HUES64 (cell line): ENCODE measurements around the gene S100A9. TPM values are rescaled to one million over a fixed set of nuclear protein-coding genes. Genes with fewer than 3 reads are reported as not detected.
"Not testable (repeated sequence)": the region's sequence is repeated elsewhere in the genome, so short reads cannot be mapped to it uniquely, and the experiment has no call there.

Source experiments
- H3K27ac ChIP-seq: 2 replicates; pipeline ENCODE4 v1.7.0; 2013; ENCODE audit warnings: low read depth, low read length, inconsistent platforms
- H3K27me3 ChIP-seq: 2 replicates; pipeline ENCODE4 v1.6.1; 2013; ENCODE audit warnings: mild to moderate bottlenecking, low read length; ENCODE audit not compliant: insufficient read depth
- H3K36me3 ChIP-seq: 2 replicates; pipeline ENCODE4 v1.6.1; 2013; ENCODE audit warnings: mild to moderate bottlenecking, low read length; ENCODE audit not compliant: insufficient read depth
- H3K4me1 ChIP-seq: 2 replicates; pipeline ENCODE4 v1.6.1; 2013; ENCODE audit warnings: mild to moderate bottlenecking, low read length, moderate library complexity; ENCODE audit not compliant: insufficient read depth
- H3K4me3 ChIP-seq: 2 replicates; pipeline ENCODE4 v1.5.1; 2013; ENCODE audit warnings: mild to moderate bottlenecking, low read length, moderate library complexity
- H3K9ac ChIP-seq: 2 replicates; pipeline ENCODE4 v1.6.1; 2013; ENCODE audit warnings: mild to moderate bottlenecking, low read depth, low read length
- H3K9me3 ChIP-seq: 2 replicates; pipeline ENCODE4 v1.6.1; 2013; ENCODE audit warnings: low read depth, low read length; ENCODE audit not compliant: insufficient read depth
- WGBS: fragments of 150-250, 120-280 bp; methylation state at CpG from one replicate; pipeline ENCODE4 v1.1.7; 2013; ENCODE audit warnings: missing lambda C conversion rate; 5-methylcytosine and 5-hydroxymethylcytosine counted together
- polyA plus RNA-seq, 2 experiments: library from polyadenylated mRNA; stranded (reverse); fragments of 50-300 nt; gene quantifications; one replicate each; pipeline ENCODE4 v1.2.3, GENCODE V29; 2013

Gene S100A9
- polyA plus RNA-seq (2013, experiment 1 of 2), result not detected
- polyA plus RNA-seq (2013, experiment 2 of 2), result not detected

DNA sequence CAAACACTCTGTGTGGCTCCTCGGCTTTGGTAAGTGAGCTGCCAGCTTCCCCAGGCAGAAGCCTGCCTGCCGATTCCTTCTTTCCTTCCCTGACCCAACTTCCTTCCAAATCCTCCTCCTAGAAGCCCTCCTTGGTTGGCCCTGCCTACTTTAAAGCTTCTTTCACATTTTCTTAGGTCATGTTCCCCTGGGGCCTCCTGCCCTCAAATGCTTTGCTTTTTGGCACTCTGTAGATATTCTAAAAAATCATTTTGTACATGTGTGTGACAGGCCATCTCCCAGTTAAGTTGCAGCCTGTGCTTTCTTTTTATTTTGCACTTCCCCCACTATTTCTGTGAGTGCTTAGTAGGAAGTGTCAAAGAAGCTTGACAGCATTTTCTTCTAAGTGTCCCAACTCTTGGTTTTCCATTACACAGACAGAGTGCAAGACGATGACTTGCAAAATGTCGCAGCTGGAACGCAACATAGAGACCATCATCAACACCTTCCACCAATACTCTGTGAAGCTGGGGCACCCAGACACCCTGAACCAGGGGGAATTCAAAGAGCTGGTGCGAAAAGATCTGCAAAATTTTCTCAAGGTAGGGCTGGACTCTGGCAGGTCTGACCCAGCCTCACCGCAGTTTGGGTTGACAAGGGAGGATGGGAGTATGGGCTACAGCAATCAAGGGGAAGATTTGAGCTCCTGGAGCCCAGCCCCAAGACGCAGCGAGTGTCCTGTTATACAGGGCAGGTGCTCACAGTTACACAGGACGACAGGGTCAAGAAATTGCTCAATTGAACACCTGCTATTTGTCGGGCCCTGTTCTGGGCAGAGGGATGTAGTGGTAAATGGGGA is at the start of gene S100A9:
S100A9 (plus strand) TSS at position 2 of the 838 bp plus-strand sequence; CDS start at position 432, 430 bp downstream.
- Histone ChIP-seq H3K27ac (no peak within 1 kb of the TSS), H3K4me3 (no peak within 1 kb of the TSS), H3K36me3 (no peaks in the 10 kb centered on the region), H3K9me3 (no peaks in the 10 kb centered on the region), H3K27me3 (no peaks in the 10 kb centered on the region), H3K4me1 (no peaks in the 10 kb centered on the region), H3K9ac (no peak within 1 kb of the TSS)
- 92% methylated on average over 11 of the region's 11 CpGs for WGBS

GRCh38 chr1:153308540-153308939 is 49.1 kb upstream of the S100A9 start:
- Histone ChIP-seq H3K27ac (no peak overlapping the region), H3K27me3 (no peaks in the 10 kb centered on the region), H3K36me3 (no peaks in the 10 kb centered on the region), H3K9me3 (no peaks in the 10 kb centered on the region), H3K4me1 (0 out of 2 replicates have a peak, but pooled peaks cover 9% of the 10 kb centered on the region), H3K9ac (no peak overlapping the region), H3K4me3 (no peak overlapping the region)
- WGBS, result 89% methylated on average over 2 of the region's 2 CpGs

- H3K4me3 ChIP-seq, result no peak overlapping the region
- no peak overlapping the region for H3K9ac ChIP-seq
- no peaks in the 10 kb centered on the region for H3K9me3 ChIP-seq
- no peaks in the 10 kb centered on the region for H3K27me3 ChIP-seq
- H3K4me1 ChIP-seq, result 0 out of 2 replicates have a peak, but pooled peaks cover 9% of the 10 kb centered on the region
- no peaks in the 10 kb centered on the region for H3K36me3 ChIP-seq
- whole genome bisulfite sequencing, result 82% methylated on average over 2 of the region's 2 CpGs
- no peak overlapping the region for H3K27ac ChIP-seq
These were observed 48.2 kb upstream of the S100A9 start for GRCh38 chr1:153309441-153309840.

- no peak overlapping the region for H3K27ac ChIP-seq
- H3K9ac ChIP-seq, result no peak overlapping the region
- WGBS, result 77% methylated on average over 7 of the region's 7 CpGs
- H3K4me3 ChIP-seq, result no peak overlapping the region
- H3K4me1 ChIP-seq, result 0 out of 2 replicates have a peak, but pooled peaks cover 9% of the 10 kb centered on the region
- H3K9me3 ChIP-seq, result no peaks in the 10 kb centered on the region
- no peaks in the 10 kb centered on the region for H3K27me3 ChIP-seq
- H3K36me3 ChIP-seq, result no peaks in the 10 kb centered on the region
These were observed 47.1 kb upstream of the S100A9 start for GRCh38 chr1:153310526-153310925.

- Histone ChIP-seq H3K27me3 (no peaks in the 10 kb centered on the region), H3K27ac (no peak within 1 kb of the TSS), H3K9me3 (no peaks in the 10 kb centered on the region), H3K9ac (no peak within 1 kb of the TSS), H3K36me3 (no peaks in the 10 kb centered on the region), H3K4me3 (no peak within 1 kb of the TSS), H3K4me1 (no peaks in the 10 kb centered on the region)
- 81% methylated on average over 4 of the region's 4 CpGs for WGBS
These were observed 45.0 kb upstream of the S100A9 start, which contains the start of gene PGLYRP3 for GRCh38 chr1:153312570-153313186. PGLYRP3 (minus strand) TSS chr1:153312952; CDS start chr1:153310665, 2,287 bp downstream.

DNA sequence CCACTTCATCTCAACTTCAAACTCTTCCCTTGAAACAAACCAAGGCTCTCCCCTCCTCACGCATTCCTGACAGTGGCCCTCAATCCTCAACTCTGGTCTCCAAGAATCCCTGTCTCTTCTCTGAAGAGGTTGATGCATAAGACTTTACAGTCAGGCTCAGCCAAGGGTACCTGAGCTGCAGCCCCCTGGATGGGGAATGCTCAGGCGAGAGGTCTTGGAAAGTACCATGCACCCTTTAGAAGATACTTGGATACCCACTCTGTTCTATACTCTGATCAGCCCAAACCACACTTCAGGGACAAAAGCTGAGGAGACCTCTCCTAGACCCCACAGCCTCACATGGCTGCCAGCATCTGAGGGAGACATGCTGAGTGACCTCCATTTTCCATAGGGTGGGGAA is 44.4 kb upstream of the S100A9 start:
- 93% methylated on average over 2 of the region's 2 CpGs for WGBS
- H3K9me3 ChIP-seq, result no peaks in the 10 kb centered on the region
- H3K9ac ChIP-seq, result no peak overlapping the region

GRCh38 chr1:153314388-153314787 is 43.3 kb upstream of the S100A9 start:
- not testable (repeated sequence) for H3K4me1 ChIP-seq, H3K27ac ChIP-seq, H3K27me3 ChIP-seq, H3K9ac ChIP-seq, H3K9me3 ChIP-seq, H3K36me3 ChIP-seq, H3K4me3 ChIP-seq

More for the DNA sequence above, 44.4 kb upstream of the S100A9 start:
- Histone ChIP-seq H3K27ac (no peak overlapping the region), H3K4me3 (no peak overlapping the region), H3K4me1 (no peaks in the 10 kb centered on the region), H3K27me3 (no peaks in the 10 kb centered on the region), H3K36me3 (no peaks in the 10 kb centered on the region)

DNA sequence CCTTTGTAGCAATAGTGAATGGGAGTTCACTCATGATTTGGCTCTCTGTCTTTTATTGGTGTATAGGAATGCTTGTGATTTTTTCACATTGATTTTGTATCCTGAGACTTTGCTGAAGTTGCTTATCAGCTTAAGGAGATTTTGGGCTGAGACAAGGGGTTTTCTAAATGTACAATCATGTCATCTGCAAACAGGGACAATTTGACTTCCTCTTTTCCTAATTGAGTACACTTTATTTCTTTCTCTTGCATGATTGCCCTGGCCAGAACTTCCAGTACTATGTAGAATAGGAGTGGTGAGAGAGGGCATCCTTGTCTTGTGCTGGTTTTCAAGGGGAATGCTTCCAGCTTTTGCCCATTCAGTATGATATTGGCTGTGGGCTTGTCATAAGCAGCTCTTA is 41.6 kb upstream of the S100A9 start:
- not testable (repeated sequence) for H3K27ac ChIP-seq, H3K9me3 ChIP-seq, H3K4me1 ChIP-seq, H3K27me3 ChIP-seq, H3K4me3 ChIP-seq, H3K9ac ChIP-seq, H3K36me3 ChIP-seq

DNA sequence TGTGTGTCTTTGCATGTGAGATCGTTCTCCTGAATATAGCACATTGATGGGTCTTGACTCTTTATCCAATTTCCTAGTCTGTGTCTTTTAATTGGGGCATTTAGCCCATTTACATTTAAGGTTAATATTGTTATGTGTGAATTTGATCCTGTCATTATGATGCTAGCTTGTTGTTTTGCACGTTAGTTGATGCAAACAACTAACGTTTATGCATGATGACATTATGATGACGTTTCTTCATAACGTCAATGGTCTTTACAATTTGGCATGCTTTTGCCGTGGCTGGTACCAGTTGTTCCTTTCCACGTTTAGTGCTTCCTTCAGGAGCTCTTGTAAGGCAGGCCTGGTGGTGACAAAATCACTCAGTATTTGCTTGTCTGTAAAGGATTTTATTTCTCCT is 39.5 kb upstream of the S100A9 start:
- WGBS, result 83% methylated on average over 7 of the region's 7 CpGs
- not testable (repeated sequence) for H3K36me3 ChIP-seq, H3K4me1 ChIP-seq

GRCh38 chr1:153322568-153322967 is 35.1 kb upstream of the S100A9 start:
- WGBS, result no CpG with 5 or more reads among the region's 1 CpG
- Histone ChIP-seq H3K27ac (no peak overlapping the region), H3K4me1 (no peaks in the 10 kb centered on the region), H3K36me3 (no peaks in the 10 kb centered on the region), H3K27me3 (no peaks in the 10 kb centered on the region), H3K4me3 (no peak overlapping the region), H3K9ac (no peak overlapping the region), H3K9me3 (peaks cover 41% of the 10 kb centered on the region)

More for the DNA sequence above, 39.5 kb upstream of the S100A9 start:
- H3K9me3 ChIP-seq, result peaks cover 14% of the 10 kb centered on the region
- H3K4me3 ChIP-seq, H3K9ac ChIP-seq, H3K27ac ChIP-seq, H3K27me3 ChIP-seq: not testable (repeated sequence)

- H3K4me1 ChIP-seq, result no peaks in the 10 kb centered on the region
- H3K36me3 ChIP-seq, result no peaks in the 10 kb centered on the region
- H3K9me3 ChIP-seq, result peaks cover 55% of the 10 kb centered on the region
- no peaks in the 10 kb centered on the region for H3K27me3 ChIP-seq
- H3K27ac ChIP-seq, result no peak overlapping the region
- H3K9ac ChIP-seq, result no peak overlapping the region
- no peak overlapping the region for H3K4me3 ChIP-seq
These were observed 32.7 kb upstream of the S100A9 start for GRCh38 chr1:153324912-153325311.
